GM12878 (cell line): Measurements from ENCODE around the gene RAD51B. TPM values are rescaled to one million over a fixed set of nuclear protein-coding genes. Genes with fewer than 3 reads are reported as not detected.

Experiments
- ATAC-seq: fragments of 200-7000 bp; cut with Tn5 transposase; 3 replicates; pipeline ENCODE4 v1.9.1; 2020; ENCODE audit warnings: mild to moderate bottlenecking, moderate library complexity
- BruUV-seq: library from RNA; stranded (reverse); fragments of 400-500 nt; replicated peaks from 2 replicates; lab custom pipeline; 2021; lab: Mats Ljungman, UMichigan
- CTCF ChIA-PET: fragments of 300-600 bp; sonication (Branson Sonifier 250); formaldehyde crosslinking; extraction: SDS; loops from one replicate; lab custom pipeline; 2021; ENCODE audit warnings: inconsistent platforms; lab: Yijun Ruan, JAX
- POLR2A ChIA-PET: fragments of 350-600 bp; formaldehyde crosslinking; extraction: SDS; loops from one replicate; lab custom pipeline; 2021; ENCODE audit warnings: inconsistent platforms; lab: Charles Lee
- RAD21 ChIA-PET: fragments of 300-600 bp; sonication (Branson Sonifier 250); formaldehyde crosslinking; loops from one replicate; lab custom pipeline; 2023; ENCODE audit warnings: antibody characterized with exemption; ENCODE audit not compliant: unreplicated experiment; lab: Charles Lee
- SMC1A ChIA-PET: fragments of 300-600 bp; sonication (Branson Sonifier 250); formaldehyde crosslinking; loops from one replicate; lab custom pipeline; 2023; ENCODE audit not compliant: unreplicated experiment, uncharacterized antibody; lab: Charles Lee
- DNase-seq: peaks from one replicate; pipeline ENCODE4 v3.0.0-alpha.2; 2011; ENCODE audit warnings: low read depth, low spot score
- FAIRE-seq: peaks from 3 replicates; lab custom pipeline; 2011; peaks lifted over from hg19 to GRCh38; lab: Jason Lieb, UNC
- H2AFZ ChIP-seq: 2 replicates; pipeline ENCODE4 v1.6.0; 2011; ENCODE audit warnings: low read depth, low read length, control low read depth; ENCODE audit not compliant: control insufficient read depth
- H3K27ac ChIP-seq: 2 replicates; pipeline ENCODE4 v1.5.1; 2011; ENCODE audit warnings: control low read depth; ENCODE audit not compliant: control insufficient read depth, insufficient read depth
- H3K27me3 ChIP-seq, 2 experiments: replicated peaks in 1 of 2; 2 replicates each; pipeline versions ENCODE4 v1.6.0 to v1.6.1; 2011; ENCODE audit warnings: low read length in 1 of 2; ENCODE audit not compliant: control insufficient read depth in 2 of 2, insufficient read depth in 2 of 2
- H3K36me3 ChIP-seq, 2 experiments: 2 replicates each; pipeline ENCODE4 v1.5.1; 2011; ENCODE audit warnings: low read length in 1 of 2; ENCODE audit not compliant: control insufficient read depth in 2 of 2, insufficient read depth in 2 of 2
- H3K4me1 ChIP-seq: 2 replicates; pipeline ENCODE4 v1.6.1; 2011; ENCODE audit warnings: mild to moderate bottlenecking, low read length, moderate library complexity, mixed read lengths; ENCODE audit not compliant: control insufficient read depth, insufficient read depth
- H3K4me2 ChIP-seq: 2 replicates; pipeline ENCODE4 v1.6.0; 2011; ENCODE audit warnings: control low read depth; ENCODE audit not compliant: control insufficient read depth, insufficient read depth
- H3K4me3 ChIP-seq: fragments of 200-600 bp; sonication (generic); 2 replicates; pipeline ENCODE4 v1.5.1; 2016
- H3K79me2 ChIP-seq: 2 replicates; pipeline ENCODE4 v1.6.0; 2011; ENCODE audit warnings: low read length; ENCODE audit not compliant: control insufficient read depth, insufficient read depth
- H3K9ac ChIP-seq: 2 replicates; pipeline ENCODE4 v1.8.0; 2011; ENCODE audit warnings: low read length, control low read depth, mixed read lengths; ENCODE audit not compliant: control insufficient read depth, insufficient read depth
- H3K9me3 ChIP-seq: replicated peaks from 3 replicates; pipeline ENCODE4 v1.5.1; 2011; ENCODE audit warnings: mild to moderate bottlenecking, low read length; ENCODE audit not compliant: control insufficient read depth, insufficient read depth
- H4K20me1 ChIP-seq: 2 replicates; pipeline ENCODE4 v1.6.0; 2011; ENCODE audit not compliant: control insufficient read depth, insufficient read depth
- ASH2L ChIP-seq: fragments of 300-600, 200-600 bp; sonication (generic); IDR thresholded peaks from 2 replicates; pipeline ENCODE4 v1.6.1; 2017; ENCODE audit warnings: low read depth, mild to moderate bottlenecking, borderline replicate concordance
- CBFB ChIP-seq: IDR thresholded peaks from 2 replicates; pipeline ENCODE4 v1.6.1; 2016; ENCODE audit warnings: antibody characterized with exemption, low read depth
- CHD2 ChIP-seq: IDR thresholded peaks from 2 replicates; pipeline ENCODE4 v1.6.1; 2011; ENCODE audit warnings: low read depth, low read length, improper control_type of control experiment, borderline replicate concordance
- ESRRA ChIP-seq: IDR thresholded peaks from 2 replicates; pipeline ENCODE4 v1.6.1; 2012; ENCODE audit warnings: mild to moderate bottlenecking, low read length, improper control_type of control experiment
- EZH2 ChIP-seq: IDR thresholded peaks from 2 replicates; pipeline ENCODE4 v1.6.1; 2012; ENCODE audit warnings: low read depth, mild to moderate bottlenecking, control low read depth, inconsistent platforms, low read length, borderline replicate concordance; ENCODE audit not compliant: control insufficient read depth
- GABPA ChIP-seq: IDR thresholded peaks from 2 replicates; pipeline ENCODE4 v1.6.1; 2014; ENCODE audit warnings: antibody characterized with exemption, low read depth, mild to moderate bottlenecking, inconsistent platforms
- KDM1A ChIP-seq: fragments of 200-600 bp; sonication (generic); IDR thresholded peaks from 2 replicates; pipeline ENCODE4 v1.6.1; 2016; ENCODE audit warnings: borderline replicate concordance
- MLLT1 ChIP-seq: fragments of 450-650 bp; IDR thresholded peaks from 2 replicates; pipeline ENCODE4 v1.6.1; 2016; ENCODE audit warnings: mild to moderate bottlenecking
- MYC ChIP-seq: IDR thresholded peaks from 2 replicates; pipeline ENCODE4 v1.6.1; 2011; ENCODE audit warnings: mild to moderate bottlenecking, low read length, moderate library complexity, inconsistent platforms; ENCODE audit not compliant: insufficient read depth, insufficient replicate concordance, insufficient read length, severe bottlenecking
- NFYB ChIP-seq: IDR thresholded peaks from 2 replicates; pipeline ENCODE4 v1.6.1; 2011; ENCODE audit warnings: low read depth, mild to moderate bottlenecking, low read length, improper control_type of control experiment, moderate library complexity; ENCODE audit not compliant: insufficient read depth
- RFX5 ChIP-seq: IDR thresholded peaks from 2 replicates; pipeline ENCODE4 v1.6.1; 2011; ENCODE audit warnings: low read depth, low read length, improper control_type of control experiment
- RUNX3 ChIP-seq: IDR thresholded peaks from 2 replicates; pipeline ENCODE4 v1.6.1; 2012; ENCODE audit warnings: low read length, inconsistent platforms
- SREBF1 ChIP-seq: IDR thresholded peaks from 2 replicates; pipeline ENCODE4 v1.6.1; 2012; ENCODE audit warnings: mild to moderate bottlenecking, low read length
- SUZ12 ChIP-seq: fragments of 200-600 bp; sonication (generic); IDR thresholded peaks from one replicate; pipeline ENCODE4 v1.6.1; 2018; ENCODE audit warnings: antibody characterized with exemption, mild to moderate bottlenecking; ENCODE audit not compliant: unreplicated experiment
- TAF1 ChIP-seq: IDR thresholded peaks from 2 replicates; pipeline ENCODE4 v1.6.1; 2011; ENCODE audit warnings: mild to moderate bottlenecking, low read depth, low read length, borderline replicate concordance
- ZBTB33 ChIP-seq: fragments of 450-650 bp; IDR thresholded peaks from 2 replicates; pipeline ENCODE4 v1.6.1; 2017; ENCODE audit warnings: mild to moderate bottlenecking
- WGBS: methylation state at CpG from one replicate; pipeline ENCODE4 v1.1.6; 2016; ENCODE audit warnings: low lambda C conversion rate; ENCODE audit not compliant: insufficient replicate concordance, insufficient coverage; ENCODE audit errors: missing lambda C conversion rate; 5-methylcytosine and 5-hydroxymethylcytosine counted together
- in situ Hi-C: fragments of 300-500 bp; cut with MboI; formaldehyde crosslinking; loops from 9 replicates; pipeline ENCODE4 v1.14.3; 2018; ENCODE audit warnings: mixed read lengths
- intact Hi-C: fragments of 100-400 bp; cut with micrococcal nuclease; formaldehyde crosslinking; loops from one replicate; pipeline ENCODE4 v1.14.2; 2022; ENCODE audit not compliant: unreplicated experiment
- polyA plus RNA-seq, 11 experiments: library from polyadenylated mRNA; depleted of rRNA in 4 of 11; unstranded in 6 of 11; stranded (reverse) in 5 of 11; fragments of >200 nt; fragmentation: Nextera tagmentation in 4 of 11; fragmentation: Illumina TruSeq in 1 of 11; extraction: Ambion mirVana in 4 of 11; extraction: Trizol in 1 of 11; gene quantifications; 1 replicate in 1 of 11; 2 replicates in 10 of 11; pipeline versions ENCODE4 v1.2.1 to v1.2.3, GENCODE V29; 2011 to 2016; ENCODE audit warnings: inconsistent platforms in 2 of 11, missing spikeins in 2 of 11, low read depth in 1 of 11
- total RNA-seq, 4 experiments: library from RNA; depleted of rRNA in 3 of 4; stranded (reverse); fragments of >200 nt in 3 of 4; fragmentation: Illumina TruSeq in 1 of 4; extraction: Trizol in 1 of 4; gene quantifications; 2 replicates each; pipeline versions ENCODE4 v1.2.1 to v1.2.3, GENCODE V29; 2013 to 2021

The RAD51B gene
- total and polyA plus RNA-seq, 10 of the 15 experiments (the other 5 are each of a cell fraction or from before 2014, with no cell fraction given): 9.8 to 26.8 (median 21.3) TPM

- no peak for TF ChIP-seq ASH2L
- no peak for TF ChIP-seq CHD2
- no peak for TF ChIP-seq ESRRA
- TF ChIP-seq SREBF1: no peak
- TF ChIP-seq MYC: no peak
- no peak for TF ChIP-seq RUNX3
- no peak for TF ChIP-seq RFX5
- TF ChIP-seq KDM1A: no peak
- no peak for TF ChIP-seq TAF1
Measured at GRCh38 chr14:68062651-68063050, 243.1 kb downstream of the RAD51B start (continued).

GRCh38 chr14:68065322-68065721 lies 245.7 kb downstream of the RAD51B start:
- H4K20me1 ChIP-seq: no peaks in the 10 kb centered on the region
- no TSS peak for BruUV-seq
- no peak for ATAC-seq
- FAIRE-seq: no peak
- ChIA-PET RAD21 (no interaction called here), POLR2A (no interaction called here), CTCF (no interaction called here), SMC1A (interaction anchor here (0.6 kb wide), 1 partner anchor 117 kb away, joined by 3 read pairs; no protein-coding TSS in a partner anchor)
- intact Hi-C loops (no loop called here), in situ Hi-C loops (no loop called here)
- peaks cover 4% of the 10 kb centered on the region; the same call in 2 of the 3 replicates for H3K9me3 ChIP-seq
- no peak overlapping the region for H3K4me2 ChIP-seq
- no peaks in the 10 kb centered on the region for H3K27me3 ChIP-seq
- no peaks in the 10 kb centered on the region for H3K79me2 ChIP-seq
- no peak overlapping the region for H3K27ac ChIP-seq
- H3K36me3 ChIP-seq: no peaks in the 10 kb centered on the region
- no peak overlapping the region for H3K4me3 ChIP-seq
- no peaks in the 10 kb centered on the region for H3K4me1 ChIP-seq
- no peak for TF ChIP-seq CBFB
- TF ChIP-seq ZBTB33: no peak
- no peak for TF ChIP-seq NFYB
- no peak for TF ChIP-seq SUZ12
- TF ChIP-seq GABPA: no peak
- TF ChIP-seq MLLT1: no peak
- TF ChIP-seq EZH2: no peak
- no peak overlapping the region for H3K9ac ChIP-seq
- WGBS: 95% methylated on average over 3 of the region's 3 CpGs
- no peak overlapping the region for H2AFZ ChIP-seq
- no peak for DNase-seq
